ENCODE results near the gene ATXN3. TPM values are rescaled to one million over a fixed set of nuclear protein-coding genes. Genes with fewer than 3 reads are reported as not detected.

ATXN3 gene
- total RNA-seq, 1 donor = 24.6 TPM

- no peak overlapping the region for H2AFZ ChIP-seq (ENCODE audit: low read length)
- no peaks in the 10 kb centered on the region for H3K9me3 ChIP-seq (ENCODE audit: low read depth, low read length)
- no peak overlapping the region for H3K4me2 ChIP-seq (ENCODE audit: insufficient read depth, low read length)
- H4K20me1 ChIP-seq (ENCODE audit: insufficient read depth, low read length) = peaks cover 4% of the 10 kb centered on the region
- TF ChIP-seq CTCF (IDR thresholded peaks at IDR 0.05; ENCODE audit: extremely low read depth, low read depth, low read length) = no peak
- no peaks in the 10 kb centered on the region for H3K27me3 ChIP-seq (ENCODE audit: insufficient read depth, low read length)
- H3K36me3 ChIP-seq (ENCODE audit: insufficient read depth, low read length) = no peaks in the 10 kb centered on the region
- peaks cover 7% of the 10 kb centered on the region for H3K79me2 ChIP-seq (ENCODE audit: insufficient read depth, low read length)
- no peak for DNase-seq (ENCODE audit: insufficient read length, low spot score, missing footprints)
- H3K4me3 ChIP-seq (ENCODE audit: insufficient read depth, low read length) = no peak overlapping the region
- H3K27ac ChIP-seq (ENCODE audit: low read depth, low read length) = no peak overlapping the region
- peaks cover 11% of the 10 kb centered on the region for H3K4me1 ChIP-seq (ENCODE audit: insufficient read depth, low read length)
Observed at GRCh38 chr14:92109490-92109889, 3.1 kb upstream of the ATXN3 start.

- Histone ChIP-seq H4K20me1 (ENCODE audit: insufficient read depth, low read length) (peaks cover 6% of the 10 kb centered on the region), H3K4me1 (ENCODE audit: insufficient read depth, low read length) (peaks cover 8% of the 10 kb centered on the region), H3K4me3 (ENCODE audit: insufficient read depth, low read length) (no peak overlapping the region), H3K79me2 (ENCODE audit: insufficient read depth, low read length) (peaks cover 16% of the 10 kb centered on the region), H2AFZ (ENCODE audit: low read length) (peak overlapping the region; percentile 44), H3K4me2 (ENCODE audit: insufficient read depth, low read length) (peak overlapping the region; percentile 37), H3K36me3 (ENCODE audit: insufficient read depth, low read length) (no peaks in the 10 kb centered on the region), H3K9me3 (ENCODE audit: low read depth, low read length) (no peaks in the 10 kb centered on the region), H3K27ac (ENCODE audit: low read depth, low read length) (no peak overlapping the region), H3K27me3 (ENCODE audit: insufficient read depth, low read length) (no peaks in the 10 kb centered on the region)
- no peak for TF ChIP-seq CTCF (IDR thresholded peaks at IDR 0.05; ENCODE audit: extremely low read depth, low read depth, low read length)
- no peak for DNase-seq (ENCODE audit: insufficient read length, low spot score, missing footprints)
Observed at GRCh38 chr14:92108345-92109254, 2.2 kb upstream of the ATXN3 start.

- no peak for DNase-seq (ENCODE audit: insufficient read length, low spot score, missing footprints)
- Histone ChIP-seq H3K27ac (ENCODE audit: low read depth, low read length) (peak overlapping the region; percentile 82), H3K27me3 (ENCODE audit: insufficient read depth, low read length) (no peaks in the 10 kb centered on the region), H3K79me2 (ENCODE audit: insufficient read depth, low read length) (peaks cover 42% of the 10 kb centered on the region), H4K20me1 (ENCODE audit: insufficient read depth, low read length) (peaks cover 14% of the 10 kb centered on the region), H3K9me3 (ENCODE audit: low read depth, low read length) (no peaks in the 10 kb centered on the region), H3K4me3 (ENCODE audit: insufficient read depth, low read length) (peak overlapping the region; percentile 78), H3K36me3 (ENCODE audit: insufficient read depth, low read length) (no peaks in the 10 kb centered on the region), H3K4me2 (ENCODE audit: insufficient read depth, low read length) (peak overlapping the region; percentile 79), H2AFZ (ENCODE audit: low read length) (peak overlapping the region; percentile 81), H3K4me1 (ENCODE audit: insufficient read depth, low read length) (peaks cover 7% of the 10 kb centered on the region)
- TF ChIP-seq CTCF (IDR thresholded peaks at IDR 0.05; ENCODE audit: extremely low read depth, low read depth, low read length) = no peak
Observed at GRCh38 chr14:92105893-92106142, 564 bp downstream of the ATXN3 start.

- DNase-seq (ENCODE audit: insufficient read length, low spot score, missing footprints) = peak; percentile 83
- TF ChIP-seq CTCF (IDR thresholded peaks at IDR 0.05; ENCODE audit: extremely low read depth, low read depth, low read length) = no peak
- peak overlapping the region; percentile 78 for H3K4me3 ChIP-seq (ENCODE audit: insufficient read depth, low read length)
Observed at GRCh38 chr14:92105073-92105892, 1.1 kb downstream of the ATXN3 start.

More at GRCh38 chr14:92105073-92105892, 1.1 kb downstream of the ATXN3 start:
- Histone ChIP-seq H3K9me3 (ENCODE audit: low read depth, low read length) (no peaks in the 10 kb centered on the region), H2AFZ (ENCODE audit: low read length) (peak overlapping the region; percentile 81), H3K4me2 (ENCODE audit: insufficient read depth, low read length) (peak overlapping the region; percentile 79), H4K20me1 (ENCODE audit: insufficient read depth, low read length) (peaks cover 18% of the 10 kb centered on the region), H3K4me1 (ENCODE audit: insufficient read depth, low read length) (peaks cover 7% of the 10 kb centered on the region), H3K27me3 (ENCODE audit: insufficient read depth, low read length) (no peaks in the 10 kb centered on the region), H3K79me2 (ENCODE audit: insufficient read depth, low read length) (peaks cover 47% of the 10 kb centered on the region), H3K36me3 (ENCODE audit: insufficient read depth, low read length) (no peaks in the 10 kb centered on the region), H3K27ac (ENCODE audit: low read depth, low read length) (peak overlapping the region; percentile 82)

Measured in osteoblast (primary cell).